ENCODE data around the gene RCAN1.

Gene RCAN1

GRCh38 chr21:34614628-34615486, at the start of gene RCAN1:
Gene RCAN1 (minus strand): TSS chr21:34615113. CDS start chr21:34615011, 102 bp downstream.
- peak; percentile 75 for DNase-seq (ENCODE audit: low read depth)

- DNase-seq (ENCODE audit: low read depth) = no peak
Measured at GRCh38 chr21:34661848-34662247, 46.9 kb upstream of the RCAN1 start.

- DNase-seq (ENCODE audit: low read depth) = no peak
Measured at GRCh38 chr21:34653522-34653921, 38.6 kb upstream of the RCAN1 start.

GRCh38 chr21:34651642-34652041, 36.7 kb upstream of the RCAN1 start:
- no peak for DNase-seq (ENCODE audit: low read depth)

GRCh38 chr21:34650861-34651431, 36.0 kb upstream of the RCAN1 start:
- no peak for DNase-seq (ENCODE audit: low read depth)

GRCh38 chr21:34649400-34649799, 34.5 kb upstream of the RCAN1 start:
- no peak for DNase-seq (ENCODE audit: low read depth)

GRCh38 chr21:34648739-34649297, 33.9 kb upstream of the RCAN1 start:
- DNase-seq (ENCODE audit: low read depth) = no peak

GRCh38 chr21:34647555-34647954, 32.6 kb upstream of the RCAN1 start:
- DNase-seq (ENCODE audit: low read depth) = no peak

- DNase-seq (ENCODE audit: low read depth) = no peak
Measured at GRCh38 chr21:34644825-34645224, 29.9 kb upstream of the RCAN1 start.

GRCh38 chr21:34642211-34643075, 27.5 kb upstream of the RCAN1 start:
- no peak for DNase-seq (ENCODE audit: low read depth)

GRCh38 chr21:34640858-34641257, 25.9 kb upstream of the RCAN1 start:
- DNase-seq (ENCODE audit: low read depth) = no peak

- no peak for DNase-seq (ENCODE audit: low read depth)
Measured at GRCh38 chr21:34639882-34640788, 25.2 kb upstream of the RCAN1 start.

GRCh38 chr21:34639250-34639649, 24.3 kb upstream of the RCAN1 start:
- no peak for DNase-seq (ENCODE audit: low read depth)

GRCh38 chr21:34636961-34637360, 22.0 kb upstream of the RCAN1 start:
- DNase-seq (ENCODE audit: low read depth) = no peak

- no peak for DNase-seq (ENCODE audit: low read depth)
Measured at GRCh38 chr21:34635307-34635706, 20.4 kb upstream of the RCAN1 start.

- no peak for DNase-seq (ENCODE audit: low read depth)
Measured at GRCh38 chr21:34632498-34632897, 17.6 kb upstream of the RCAN1 start.

GRCh38 chr21:34630536-34631143, 15.7 kb upstream of the RCAN1 start:
- no peak for DNase-seq (ENCODE audit: low read depth)

- DNase-seq (ENCODE audit: low read depth) = no peak
Measured at GRCh38 chr21:34626131-34626530, 11.2 kb upstream of the RCAN1 start.

GRCh38 chr21:34625030-34625593, 10.2 kb upstream of the RCAN1 start:
- DNase-seq (ENCODE audit: low read depth) = no peak

GRCh38 chr21:34623516-34623915, 8.6 kb upstream of the RCAN1 start:
- DNase-seq (ENCODE audit: low read depth) = no peak
